Activated naive CD8-positive, alpha-beta T cell treated with anti-CD3 and anti-CD28 coated beads, Interleukin-2, amount 50 U/mL, for 16 hours (primary cell): ENCODE data around the gene ZNF154.

Source experiments
- DNase-seq: peaks from one replicate; pipeline ENCODE4 v3.0.0-alpha.2; 2020; ENCODE audit warnings: low read depth, low spot score

ZNF154 gene

GRCh38 chr19:57682226-57682766 is 26.7 kb downstream of the ZNF154 start:
- no peak for DNase-seq

- DNase-seq, result no peak
Observed at GRCh38 chr19:57675881-57676280, 33.1 kb downstream of the ZNF154 start.

GRCh38 chr19:57672466-57672865 is 36.5 kb downstream of the ZNF154 start:
- no peak for DNase-seq

GRCh38 chr19:57671124-57671895 is 37.7 kb downstream of the ZNF154 start:
- DNase-seq, result no peak

GRCh38 chr19:57668635-57669034 is 40.4 kb downstream of the ZNF154 start, which contains the start of gene ZSCAN4:
ZSCAN4 (plus strand) TSS chr19:57668935; CDS start chr19:57676146, 7,211 bp downstream.
- no peak for DNase-seq

GRCh38 chr19:57667228-57667627 is 41.8 kb downstream of the ZNF154 start:
- DNase-seq, result no peak

- no peak for DNase-seq
Observed at GRCh38 chr19:57665261-57665806, 43.7 kb downstream of the ZNF154 start.

- no peak for DNase-seq
Observed at GRCh38 chr19:57664269-57665127, 44.5 kb downstream of the ZNF154 start.

GRCh38 chr19:57656346-57656745 is 52.7 kb downstream of the ZNF154 start:
- no peak for DNase-seq

GRCh38 chr19:57655443-57655842 is 53.6 kb downstream of the ZNF154 start:
- no peak for DNase-seq

- no peak for DNase-seq
Observed at GRCh38 chr19:57653689-57654088, 55.3 kb downstream of the ZNF154 start.

- no peak for DNase-seq
Observed at GRCh38 chr19:57651654-57651996, 57.4 kb downstream of the ZNF154 start.

- DNase-seq, result no peak
Observed at GRCh38 chr19:57648331-57649003, 60.5 kb downstream of the ZNF154 start.
